ENCODE measurements around the gene FYCO1.

Gene FYCO1

DNA sequence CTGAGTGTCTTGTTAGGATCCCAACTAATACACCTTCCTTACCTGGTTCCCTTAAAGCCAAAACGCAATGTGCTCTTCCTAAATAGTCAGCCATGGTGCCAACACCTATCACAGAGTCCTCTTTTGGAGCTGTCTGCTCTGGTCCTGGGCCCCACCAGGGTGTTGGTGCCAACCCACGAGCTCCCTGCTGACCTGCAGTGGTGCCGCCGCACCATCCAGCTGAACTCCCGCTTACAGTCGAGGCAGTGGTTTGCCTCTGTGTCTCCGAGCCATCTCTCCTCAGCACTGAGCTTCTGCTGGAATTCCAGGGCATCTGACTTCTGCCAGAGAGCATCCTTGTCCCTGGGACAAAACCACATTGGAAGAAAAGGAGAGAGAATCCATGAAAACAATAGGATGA lies 36.4 kb downstream of the FYCO1 start:
- DNase-seq = no peak

DNA sequence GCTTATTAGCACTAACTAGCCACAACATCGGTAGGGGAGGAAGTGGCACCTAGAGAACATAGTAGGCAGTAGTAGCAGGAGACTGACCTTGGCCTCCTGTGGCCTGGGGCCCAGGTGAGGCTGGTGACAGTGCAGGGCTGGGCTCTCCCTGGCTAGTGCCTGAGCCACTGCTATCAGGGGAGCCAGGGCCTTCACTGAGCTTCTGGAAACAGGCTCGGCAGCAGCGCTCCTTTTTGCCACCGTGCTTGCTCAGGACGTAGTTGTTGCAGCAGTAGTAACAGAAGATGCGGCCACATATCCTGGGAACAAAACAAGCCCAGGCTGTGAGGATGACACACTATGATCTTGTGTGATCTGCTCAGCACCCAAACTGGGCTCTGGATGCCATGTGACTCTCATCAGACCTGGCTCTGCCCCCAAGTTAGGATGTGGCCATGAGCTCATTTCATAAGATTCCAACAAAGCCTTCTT lies 37.3 kb downstream of the FYCO1 start:
- no peak for DNase-seq

- DNase-seq = no peak
These were observed 38.0 kb downstream of the FYCO1 start for GRCh38 chr3:45957586-45957985.

DNA sequence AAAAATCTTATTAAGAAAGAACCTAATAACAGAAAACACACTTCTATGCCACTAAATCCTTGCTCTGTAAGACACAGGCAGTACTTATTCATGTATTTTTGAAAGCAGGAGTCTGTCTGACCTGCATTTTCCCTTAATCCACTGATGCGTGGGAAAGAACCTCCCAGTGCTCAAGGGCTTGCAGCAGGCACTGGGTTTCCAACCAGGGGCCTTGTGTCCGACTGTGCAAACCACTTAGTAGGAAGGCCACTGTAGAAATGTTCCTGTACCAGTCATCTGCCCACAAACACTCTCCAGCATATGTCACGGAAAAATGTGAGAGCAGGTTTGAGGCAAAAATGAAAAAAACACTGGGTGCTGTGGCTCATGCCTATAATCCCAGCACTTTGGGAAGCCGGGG lies 39.9 kb downstream of the FYCO1 start:
- no peak for DNase-seq

DNA sequence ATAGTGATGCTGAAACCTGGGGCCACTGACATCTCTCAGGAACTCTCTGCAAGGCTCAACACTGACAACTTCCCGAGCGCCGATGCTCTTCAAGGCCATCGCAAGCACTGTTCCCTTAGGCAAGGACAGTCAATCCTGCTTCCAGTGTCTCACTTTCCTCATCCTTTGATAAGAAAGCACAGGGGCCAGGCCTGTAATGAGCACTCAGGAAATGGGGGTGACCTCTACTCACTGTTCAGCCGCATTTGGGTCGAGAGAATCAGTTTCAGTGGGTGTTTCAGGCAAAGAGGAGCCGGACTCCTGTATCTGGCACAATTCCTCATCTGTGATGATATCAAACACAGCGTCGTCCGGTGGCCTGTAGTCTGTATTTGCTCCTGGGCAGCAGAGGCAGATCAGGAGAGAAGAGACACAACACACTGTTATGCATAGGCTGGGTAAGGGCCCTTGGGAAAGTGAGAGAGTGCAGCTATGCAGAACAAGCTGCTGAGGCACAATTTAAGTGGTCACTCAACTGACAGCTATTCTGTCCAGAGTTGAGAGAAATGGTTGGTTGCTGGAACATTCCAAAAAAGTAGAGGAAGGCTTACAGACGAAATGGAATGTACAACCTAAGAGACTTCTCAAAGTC lies 40.5 kb downstream of the FYCO1 start:
- DNase-seq = no peak

- no peak for DNase-seq
These were observed 41.3 kb downstream of the FYCO1 start for GRCh38 chr3:45954306-45954705.

GRCh38 chr3:45953536-45953935 lies 42.1 kb downstream of the FYCO1 start:
- DNase-seq = no peak

DNA sequence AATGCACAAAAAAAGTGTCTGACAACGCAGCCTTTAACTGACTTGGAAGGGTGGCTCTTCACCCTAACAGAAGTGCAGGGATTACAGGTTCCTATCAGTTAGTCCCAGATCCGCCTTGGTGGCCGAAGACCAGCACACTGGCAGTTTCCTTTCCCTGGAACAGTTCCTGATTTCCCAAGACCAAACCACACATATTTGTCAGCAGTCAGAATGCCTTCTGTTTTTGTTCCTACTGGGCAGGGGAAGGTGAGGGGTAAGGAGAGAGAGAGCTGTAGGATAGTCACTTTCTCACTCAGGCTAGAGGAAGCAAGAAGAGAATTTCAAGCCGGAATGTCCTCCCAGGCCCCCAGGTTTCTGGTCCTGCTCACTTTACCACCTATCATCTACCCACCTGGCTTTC lies 43.2 kb downstream of the FYCO1 start:
- no peak for DNase-seq

- DNase-seq = no peak
These were observed 43.7 kb downstream of the FYCO1 start for GRCh38 chr3:45951946-45952345.

DNA sequence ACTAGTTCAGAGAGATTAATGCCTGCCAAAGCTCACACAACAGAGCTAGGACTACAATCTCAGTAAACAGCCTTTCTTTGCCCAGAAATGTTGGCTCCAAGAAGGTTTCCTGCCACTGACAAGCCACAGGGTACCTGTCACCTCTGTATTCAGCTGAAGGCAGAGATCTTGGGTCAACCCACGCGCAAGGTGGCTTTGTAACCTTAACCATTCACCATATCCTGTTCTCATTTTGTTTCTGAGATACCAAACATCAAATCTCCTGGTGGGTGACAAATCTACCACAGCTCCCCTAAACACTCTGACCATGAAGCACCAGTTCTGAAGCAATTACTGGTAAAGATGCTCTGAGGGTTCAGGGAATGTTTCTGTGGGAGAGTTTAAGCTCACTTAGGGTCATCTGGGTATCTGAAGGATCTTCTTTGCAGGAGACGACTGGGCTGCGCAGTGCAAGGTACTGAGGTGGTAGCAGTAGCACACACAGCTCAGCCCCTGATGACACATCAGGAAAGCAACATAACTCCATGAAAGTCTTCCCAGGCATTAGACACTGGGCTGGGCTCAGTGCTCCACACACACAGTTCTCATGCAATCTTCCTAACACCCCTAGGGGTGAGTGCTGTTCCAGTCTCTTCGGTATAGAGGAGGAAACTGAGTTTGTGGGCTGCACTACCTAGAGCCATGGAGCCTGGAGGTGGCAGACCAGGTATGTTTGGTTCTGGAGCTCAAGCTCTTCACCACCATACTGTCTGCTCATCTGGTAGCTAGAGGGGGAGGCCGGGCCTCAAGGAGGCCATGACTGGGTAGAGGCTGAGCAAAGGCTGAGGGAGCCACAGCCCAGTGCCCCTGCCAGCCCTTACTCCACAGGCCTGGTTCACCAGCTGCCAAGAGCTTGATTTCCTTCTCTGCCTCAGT lies 44.7 kb downstream of the FYCO1 start:
- no peak for DNase-seq

- no peak for DNase-seq
These were observed 45.5 kb downstream of the FYCO1 start for GRCh38 chr3:45950131-45950530.

- DNase-seq = no peak
These were observed 46.2 kb downstream of the FYCO1 start for GRCh38 chr3:45949432-45949831.

- no peak for DNase-seq
These were observed 46.7 kb downstream of the FYCO1 start for GRCh38 chr3:45948881-45949280.

DNA sequence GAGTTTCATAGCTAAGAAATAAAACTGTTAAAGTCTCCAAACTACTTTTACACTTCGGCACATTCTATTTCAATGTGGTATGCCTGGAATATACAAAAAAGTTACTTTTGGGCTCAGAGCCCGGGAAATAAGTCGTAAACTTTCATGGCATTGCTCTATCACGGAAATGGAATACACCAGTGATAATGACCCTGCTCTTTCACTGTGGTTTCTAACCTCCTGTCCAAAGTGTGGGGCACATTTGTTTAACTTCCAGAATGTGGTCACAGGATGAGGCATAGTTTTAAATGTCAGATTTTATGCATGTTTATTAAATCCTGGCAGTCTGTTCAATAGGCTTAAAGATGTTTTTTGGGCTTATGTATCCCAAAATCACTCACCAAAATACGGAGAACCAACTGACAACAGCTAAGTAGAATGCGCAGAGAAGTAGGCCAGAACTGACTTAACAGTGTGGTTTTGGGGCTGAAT lies 47.3 kb downstream of the FYCO1 start:
- no peak for DNase-seq

DNA sequence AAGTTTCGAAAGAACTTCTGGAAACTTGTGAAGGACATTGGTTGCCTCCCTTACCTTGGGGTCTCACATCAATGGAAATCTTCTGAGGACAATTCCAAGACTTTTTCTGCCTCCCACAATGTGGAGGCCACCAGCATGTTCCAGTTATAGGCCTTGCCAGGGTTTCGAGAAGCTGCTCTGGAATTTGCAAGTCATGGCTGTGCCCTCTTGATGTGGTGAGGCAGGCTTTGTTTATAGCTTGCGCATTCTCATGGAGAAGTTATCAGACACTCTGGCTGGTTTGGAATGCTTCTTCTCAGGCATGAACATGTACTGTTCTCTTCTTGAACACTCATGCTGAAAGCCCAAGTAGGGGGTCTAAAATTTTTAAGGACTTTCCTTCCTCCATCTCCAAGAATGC lies 48.3 kb downstream of the FYCO1 start:
- no peak for DNase-seq

- no peak for DNase-seq
These were observed 48.7 kb downstream of the FYCO1 start for GRCh38 chr3:45946875-45947274.

- no peak for DNase-seq
These were observed 49.3 kb downstream of the FYCO1 start for GRCh38 chr3:45946307-45946706.

GRCh38 chr3:45944830-45945620 lies 50.6 kb downstream of the FYCO1 start:
- no peak for DNase-seq

- DNase-seq = no peak
These were observed 52.3 kb downstream of the FYCO1 start, which contains the start of gene CXCR6 for GRCh38 chr3:45943207-45943846. CXCR6 (plus strand) TSS chr3:45943464; CDS start chr3:45946482, 3,018 bp downstream.

DNA sequence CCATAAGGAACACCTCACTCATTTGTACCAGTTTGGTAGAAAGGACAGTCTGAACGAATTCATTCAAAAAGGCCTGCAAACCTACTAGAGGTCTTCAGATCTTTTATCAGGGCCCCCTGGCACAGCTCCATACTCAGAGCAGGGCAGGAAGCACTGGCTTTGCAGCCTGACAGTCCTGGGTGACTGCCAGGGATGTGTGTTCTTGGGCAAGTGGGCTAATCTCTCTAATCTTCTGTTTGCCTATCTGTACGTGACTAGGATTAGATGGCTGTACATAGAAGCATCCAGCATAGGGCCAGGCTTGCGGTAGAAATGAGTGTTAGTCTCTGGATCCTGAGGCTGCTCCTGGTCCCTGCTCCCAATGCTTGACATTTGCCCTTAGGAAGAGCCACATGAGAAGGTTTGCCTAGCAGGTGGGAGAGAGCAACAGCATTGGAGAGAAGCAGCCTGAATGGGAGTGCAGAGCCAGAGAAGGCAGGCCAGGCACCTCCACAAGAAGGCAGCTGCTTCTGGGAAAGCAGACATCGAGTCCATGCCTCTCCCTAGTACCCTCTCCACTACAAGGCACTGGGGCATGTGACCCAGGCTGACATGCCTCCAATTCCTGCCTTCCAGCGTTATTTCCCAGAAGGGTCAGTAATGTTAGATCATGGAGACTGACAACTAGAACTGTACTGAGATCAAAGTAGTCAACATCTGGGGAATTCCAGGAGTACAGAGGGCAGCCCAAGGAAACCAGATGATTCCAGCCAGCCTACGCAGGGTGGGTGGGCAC lies 53.4 kb downstream of the FYCO1 start:
- no peak for DNase-seq

DNA sequence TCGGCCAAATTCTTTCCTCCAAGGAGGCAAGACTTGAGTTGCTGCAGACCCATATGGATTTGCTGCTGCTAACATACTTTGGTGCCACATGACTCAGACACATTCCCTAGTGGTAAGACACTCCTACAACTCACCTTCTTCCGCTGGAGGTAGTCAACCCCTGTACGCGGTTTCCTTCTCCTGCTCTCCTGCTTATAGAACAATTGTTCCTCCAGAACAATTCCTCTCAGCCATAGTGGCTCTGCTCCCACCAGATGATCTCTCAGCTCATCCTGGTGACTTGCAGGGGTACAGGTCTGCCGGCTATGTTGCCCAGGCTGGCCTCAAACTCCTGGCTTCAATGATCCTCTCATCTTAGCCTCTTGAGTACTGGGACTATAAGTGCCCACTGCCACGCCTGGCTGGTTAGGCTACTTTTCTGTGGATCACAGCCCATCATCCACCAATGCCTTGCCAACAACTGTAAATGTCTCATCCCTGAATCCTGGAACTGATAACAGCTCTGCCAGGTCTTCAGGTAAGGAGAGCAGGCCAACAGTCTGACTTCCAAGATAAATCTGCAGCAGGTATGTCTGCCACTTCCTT lies 54.8 kb downstream of the FYCO1 start:
- DNase-seq = no peak
